ENCODE results near the gene ACSL4. TPM values are rescaled to one million over a fixed set of nuclear protein-coding genes. Genes with fewer than 3 reads are reported as not detected.

ACSL4 gene
- polyA plus RNA-seq, 1 donor from 2014 or later, result 101 TPM

GRCh38 chrX:109684136-109684535 lies 48.9 kb downstream of the ACSL4 start:
- Histone ChIP-seq H3F3A (ENCODE audit: insufficient read depth, low read length, poor library complexity, severe bottlenecking) (no peaks in the 10 kb centered on the region), H3K9me3 (ENCODE audit: low read length) (no peaks in the 10 kb centered on the region), H3K27me3 (ENCODE audit: insufficient read depth, low read depth, low read length) (no peaks in the 10 kb centered on the region), H3K9me2 (ENCODE audit: insufficient read depth, low read length) (no peaks in the 10 kb centered on the region), H3K36me3 (ENCODE audit: insufficient read depth, low read length) (no peaks in the 10 kb centered on the region), H3K4me3 (ENCODE audit: low read length) (no peak overlapping the region), H3K9ac (ENCODE audit: low read length) (no peak overlapping the region), H2AFZ (ENCODE audit: low read depth, low read length) (no peak overlapping the region), H3K79me2 (replicated peaks; ENCODE audit: insufficient read depth, low read length) (no peaks in the 10 kb centered on the region), H3K4me2 (ENCODE audit: low read length) (no peak overlapping the region), H3K27ac (ENCODE audit: low read length) (no peak overlapping the region), H4K20me1 (ENCODE audit: insufficient read depth) (no peaks in the 10 kb centered on the region)
- TF ChIP-seq RAD21 (conservative IDR thresholded peaks at IDR 0.05) (no peak), MXI1 (conservative IDR thresholded peaks at IDR 0.05; ENCODE audit: poor library complexity, severe bottlenecking) (no peak), EZH2 (IDR thresholded peaks at IDR 0.05; ENCODE audit: borderline replicate concordance, insufficient read depth, low read length, poor library complexity, severe bottlenecking) (no peak), CTCF (IDR thresholded peaks at IDR 0.05; ENCODE audit: poor library complexity, severe bottlenecking) (no peak), POLR2AphosphoS5 (IDR thresholded peaks at IDR 0.05) (no peak), REST (IDR thresholded peaks at IDR 0.05; ENCODE audit: borderline replicate concordance) (no peak), TAF1 (IDR thresholded peaks at IDR 0.05; ENCODE audit: low read depth) (no peak), SMC3 (conservative IDR thresholded peaks at IDR 0.05; ENCODE audit: poor library complexity) (no peak), EP300 (conservative IDR thresholded peaks at IDR 0.05; ENCODE audit: poor library complexity, severe bottlenecking) (no peak)

GRCh38 chrX:109681475-109682081 lies 51.5 kb downstream of the ACSL4 start:
- Histone ChIP-seq H3K9me2 (ENCODE audit: insufficient read depth, low read length) (no peaks in the 10 kb centered on the region), H3K36me3 (ENCODE audit: insufficient read depth, low read length) (no peaks in the 10 kb centered on the region), H3F3A (ENCODE audit: insufficient read depth, low read length, poor library complexity, severe bottlenecking) (no peaks in the 10 kb centered on the region), H3K9me3 (ENCODE audit: low read length) (no peaks in the 10 kb centered on the region), H3K9ac (ENCODE audit: low read length) (no peak overlapping the region), H3K4me3 (ENCODE audit: low read length) (no peak overlapping the region), H3K79me2 (replicated peaks; ENCODE audit: insufficient read depth, low read length) (no peaks in the 10 kb centered on the region), H3K4me2 (ENCODE audit: low read length) (no peak overlapping the region), H3K27ac (ENCODE audit: low read length) (no peak overlapping the region), H4K20me1 (ENCODE audit: insufficient read depth) (no peaks in the 10 kb centered on the region), H2AFZ (ENCODE audit: low read depth, low read length) (no peak overlapping the region), H3K27me3 (ENCODE audit: insufficient read depth, low read depth, low read length) (no peaks in the 10 kb centered on the region)
- TF ChIP-seq EZH2 (IDR thresholded peaks at IDR 0.05; ENCODE audit: borderline replicate concordance, insufficient read depth, low read length, poor library complexity, severe bottlenecking) (no peak), SMC3 (conservative IDR thresholded peaks at IDR 0.05; ENCODE audit: poor library complexity) (no peak), EP300 (conservative IDR thresholded peaks at IDR 0.05; ENCODE audit: poor library complexity, severe bottlenecking) (no peak)
